Glomerular visceral epithelial cell (primary cell): ENCODE results near the gene CNTN4.

ENCODE experiments used
- DNase-seq: peaks from one replicate; pipeline ENCODE4 v3.0.0-alpha.2; 2016; ENCODE audit errors: extremely low spot score

CNTN4 gene

DNA sequence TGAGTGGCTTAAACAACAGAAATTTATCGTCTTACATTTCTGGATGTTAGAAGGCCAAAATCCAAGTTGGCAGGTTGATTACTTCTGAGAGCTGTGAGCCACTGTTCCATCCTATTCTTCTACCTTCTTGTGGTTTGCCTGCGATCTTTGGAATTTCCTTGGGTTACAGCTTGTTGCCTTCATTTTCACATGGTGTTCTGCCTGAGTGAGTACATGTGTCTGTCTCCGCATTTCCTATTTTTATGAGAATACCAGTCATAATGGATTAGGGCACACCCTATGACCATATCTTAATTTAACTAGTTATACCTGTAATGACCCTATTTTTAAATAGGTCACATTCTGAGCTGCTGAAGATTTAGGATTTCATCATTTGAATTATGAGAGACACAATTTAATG, 294.3 kb downstream of the CNTN4 start:
- DNase-seq = no peak

DNA sequence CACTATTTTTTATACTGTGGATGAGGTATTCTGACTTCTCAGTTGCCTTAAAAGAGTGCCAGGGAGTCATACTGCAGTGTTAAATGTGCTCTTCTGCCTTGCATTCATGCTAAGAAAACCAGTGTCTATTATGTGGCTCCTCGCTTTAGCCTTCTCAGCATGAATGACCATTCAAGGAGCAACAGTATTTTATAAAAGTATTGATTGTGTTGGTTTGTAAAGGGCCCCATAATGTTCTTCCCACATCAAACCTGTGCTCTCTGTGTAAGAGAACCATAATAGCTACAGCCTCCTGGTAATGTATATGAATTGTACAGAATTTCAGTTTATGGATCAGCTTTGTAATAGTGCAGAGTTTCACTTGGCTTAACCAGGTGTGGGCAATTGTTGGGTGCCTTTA, 316.4 kb downstream of the CNTN4 start:
- DNase-seq = no peak

DNA sequence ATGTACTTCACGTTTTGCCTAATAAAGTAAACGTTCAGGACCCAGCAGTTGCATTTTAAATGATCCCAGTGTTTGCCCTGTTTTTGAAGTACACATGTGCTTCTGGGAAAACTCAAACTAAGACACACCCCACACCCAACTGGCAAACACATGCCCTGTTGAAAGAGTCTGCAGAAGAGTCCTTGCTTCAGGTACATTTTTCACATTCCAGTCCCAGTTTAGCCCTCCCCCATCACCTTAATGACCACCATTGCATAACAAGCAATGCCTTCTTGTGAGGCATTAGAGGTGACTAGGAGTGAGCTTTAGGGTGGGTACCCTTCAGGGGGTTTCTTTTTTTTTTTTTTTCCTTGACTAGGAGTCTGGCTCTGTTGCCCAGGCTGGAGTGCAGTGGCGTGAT, 322.3 kb downstream of the CNTN4 start:
- no peak for DNase-seq

DNA sequence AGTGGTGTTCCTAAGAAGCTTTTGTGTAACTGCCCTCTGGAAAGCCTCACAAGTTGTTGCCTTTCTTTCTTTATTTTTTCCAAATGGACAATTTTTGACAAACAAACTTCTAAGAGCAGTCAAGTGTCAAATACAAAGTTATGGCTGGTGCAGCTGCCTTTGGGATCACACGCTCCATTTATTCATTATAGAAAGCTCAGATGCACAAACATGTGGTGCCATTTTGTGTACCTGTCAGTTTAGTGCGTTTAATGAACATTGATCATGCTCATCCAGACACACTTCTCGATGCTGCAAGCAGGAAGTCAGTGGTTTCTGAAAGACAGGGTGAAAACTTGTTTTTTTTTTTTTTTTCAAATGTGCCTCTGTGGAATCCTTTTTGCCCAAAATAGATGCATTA, 324.5 kb downstream of the CNTN4 start:
- DNase-seq = no peak

DNA sequence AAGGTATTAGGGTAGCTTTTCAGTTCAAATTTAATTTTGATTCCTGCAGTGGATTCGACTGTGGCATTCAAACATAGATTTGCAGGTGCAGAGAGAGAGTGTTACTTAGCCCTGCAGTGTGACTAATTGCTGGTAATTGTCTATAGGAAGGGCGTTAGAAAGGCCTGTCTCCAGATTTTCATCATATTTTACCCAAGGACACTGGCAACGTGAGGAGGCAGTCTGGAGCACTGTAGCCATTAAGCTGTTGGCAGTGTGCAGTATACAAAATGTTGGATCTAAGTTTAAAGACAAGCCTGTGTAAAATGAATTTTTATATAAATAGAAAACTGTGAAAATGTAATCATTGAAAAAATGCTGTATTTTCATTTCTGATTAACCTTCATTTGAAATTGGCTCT, 342.9 kb downstream of the CNTN4 start:
- DNase-seq = no peak

DNA sequence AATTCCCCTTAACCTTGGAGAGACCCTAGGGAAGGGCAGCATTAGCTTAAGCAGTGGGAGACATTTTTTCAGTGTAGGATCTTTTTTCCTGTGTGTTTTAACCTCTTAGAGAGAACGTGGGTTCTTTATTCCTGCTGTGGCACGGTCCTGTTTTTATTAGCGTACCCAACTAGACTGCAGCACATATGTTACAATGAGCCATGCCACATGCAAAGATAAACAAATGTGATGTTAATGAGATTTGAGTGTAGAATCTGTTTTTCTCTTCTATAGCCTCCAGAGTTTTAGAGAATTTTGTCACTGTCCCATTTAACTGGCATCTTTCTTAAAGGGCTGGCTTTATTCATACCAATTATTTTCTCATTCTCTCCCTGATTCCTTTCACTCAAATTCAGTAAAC, 347.5 kb downstream of the CNTN4 start:
- DNase-seq = no peak

DNA sequence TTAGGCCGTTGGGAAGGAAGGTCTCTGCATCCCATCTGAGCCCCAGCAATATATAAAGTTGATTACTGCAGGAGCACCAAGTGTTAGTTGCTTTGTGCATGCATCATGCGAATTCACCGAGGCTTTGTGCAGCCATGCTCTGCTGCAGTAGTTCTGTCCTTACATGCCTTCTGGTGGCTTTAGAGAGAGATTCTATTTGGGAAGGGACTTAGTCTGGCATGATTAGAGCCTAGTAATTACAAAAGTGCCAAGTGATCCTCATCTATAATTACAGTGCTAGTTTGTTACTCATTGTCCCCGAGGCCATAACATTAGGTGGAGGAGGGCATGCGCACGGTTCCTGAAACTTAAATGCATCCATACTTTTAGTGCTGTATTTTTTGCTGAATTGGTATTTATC, 353.6 kb downstream of the CNTN4 start:
- DNase-seq = no peak

DNA sequence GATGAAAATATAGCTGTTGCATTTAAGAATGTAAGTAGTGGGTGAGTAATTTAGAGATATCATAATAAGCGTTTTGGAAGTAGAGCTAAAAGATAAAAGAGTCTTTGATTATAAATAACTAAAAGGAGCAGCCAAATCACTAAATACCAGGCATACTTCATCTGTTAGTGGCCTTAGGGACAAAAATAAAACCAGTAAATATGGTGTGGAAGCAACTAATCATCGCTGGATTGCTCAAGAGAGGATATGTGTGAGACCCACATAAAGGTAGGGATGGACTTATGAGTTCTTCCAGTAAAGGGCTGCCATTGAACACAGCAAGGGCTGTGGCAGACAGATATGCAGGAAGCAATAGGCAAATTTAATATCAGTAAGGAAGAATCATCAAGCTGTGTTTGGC, 356.2 kb downstream of the CNTN4 start:
- no peak for DNase-seq

DNA sequence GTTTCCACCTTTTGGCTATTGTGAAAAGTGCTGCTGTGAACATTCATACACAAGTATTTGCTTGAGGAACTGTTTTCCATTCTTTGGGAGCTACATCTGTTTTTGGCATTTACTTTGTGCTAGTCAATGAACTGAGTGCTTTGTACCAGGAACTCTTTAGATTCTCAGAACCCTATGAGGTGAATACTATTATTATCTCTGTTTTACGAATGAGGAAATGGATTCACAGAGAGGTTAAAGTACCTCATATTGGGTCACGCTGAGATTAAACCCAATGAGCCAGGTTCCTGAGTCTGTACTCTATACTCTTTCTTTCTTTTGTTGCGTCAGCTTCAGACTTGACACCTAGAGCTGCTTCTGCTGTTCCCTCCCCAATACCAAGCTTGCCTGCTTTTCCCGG, 358.1 kb downstream of the CNTN4 start:
- no peak for DNase-seq

DNA sequence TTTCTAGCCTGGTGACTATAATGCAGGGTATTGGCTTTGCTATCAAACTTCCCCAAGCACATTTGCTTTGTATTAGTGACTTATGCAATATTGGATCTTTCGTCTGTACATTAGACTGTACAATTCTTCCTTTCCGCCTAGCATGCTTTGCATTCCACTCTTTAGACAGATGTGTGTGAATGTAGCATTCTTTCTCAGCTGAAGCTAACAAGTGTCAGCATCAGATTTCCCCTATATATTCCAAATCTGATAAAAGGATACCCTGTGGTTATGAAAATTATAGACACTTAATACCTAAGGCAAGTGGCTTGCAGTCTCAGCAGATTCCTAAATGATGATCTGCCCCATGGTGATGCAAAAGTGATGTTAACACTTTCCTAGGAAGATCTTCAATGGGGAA, 360.1 kb downstream of the CNTN4 start:
- DNase-seq = no peak

DNA sequence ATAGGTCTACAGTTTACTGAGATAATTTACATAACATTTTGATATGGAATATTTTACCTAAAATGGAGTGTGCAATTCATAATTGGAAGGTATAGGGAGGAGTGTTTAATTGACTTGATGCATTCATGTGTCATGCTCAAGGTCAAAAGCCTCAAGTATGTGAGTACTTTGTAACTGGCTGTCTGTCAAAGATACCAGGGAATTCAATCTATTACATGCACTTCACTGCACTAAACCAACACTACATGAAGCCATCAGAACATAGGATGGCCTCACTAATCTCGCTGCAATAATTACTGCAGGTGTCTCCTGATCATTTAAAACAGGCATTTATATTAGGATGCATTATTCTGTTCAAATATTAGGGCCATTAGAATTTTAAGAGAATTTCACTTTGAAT, 367.2 kb downstream of the CNTN4 start:
- no peak for DNase-seq

DNA sequence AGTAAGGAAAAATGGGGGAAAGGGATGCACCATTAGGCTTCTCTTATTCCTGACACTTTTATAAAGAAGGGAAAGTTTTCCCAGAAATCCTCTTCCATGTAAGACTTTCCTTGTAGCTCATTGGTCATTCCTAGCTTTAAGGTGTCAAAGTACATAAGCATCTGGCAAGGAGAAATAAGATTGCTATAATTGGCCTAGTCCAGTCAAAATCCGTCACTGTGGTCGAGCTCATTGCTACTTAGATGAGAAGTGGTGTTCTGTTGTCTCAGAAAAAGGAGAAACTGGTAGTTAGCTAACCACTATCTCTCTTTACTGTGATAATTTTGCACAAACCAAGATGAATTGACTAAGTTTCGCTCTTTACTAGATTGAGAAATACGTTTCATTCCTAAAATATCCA, 370.1 kb downstream of the CNTN4 start:
- DNase-seq = no peak

DNA sequence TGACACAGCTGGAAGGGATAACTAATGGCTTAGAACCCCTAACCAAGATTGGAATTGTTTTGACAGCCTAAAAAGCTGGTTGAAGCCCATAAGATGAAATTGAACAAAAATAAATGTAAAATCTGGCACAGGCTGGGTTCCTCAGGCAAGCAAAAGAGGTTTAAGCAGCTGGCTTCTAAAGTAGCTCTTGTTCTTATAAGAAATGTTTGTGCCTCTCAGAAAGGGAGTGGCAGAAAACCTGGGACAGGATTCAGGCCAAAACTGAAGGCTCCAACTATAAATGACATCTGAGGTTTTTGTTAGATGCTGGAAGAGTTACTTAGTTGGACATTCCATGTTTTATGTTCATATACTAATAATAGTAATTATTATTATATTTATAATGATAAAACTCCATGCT, 378.3 kb downstream of the CNTN4 start:
- DNase-seq = no peak

DNA sequence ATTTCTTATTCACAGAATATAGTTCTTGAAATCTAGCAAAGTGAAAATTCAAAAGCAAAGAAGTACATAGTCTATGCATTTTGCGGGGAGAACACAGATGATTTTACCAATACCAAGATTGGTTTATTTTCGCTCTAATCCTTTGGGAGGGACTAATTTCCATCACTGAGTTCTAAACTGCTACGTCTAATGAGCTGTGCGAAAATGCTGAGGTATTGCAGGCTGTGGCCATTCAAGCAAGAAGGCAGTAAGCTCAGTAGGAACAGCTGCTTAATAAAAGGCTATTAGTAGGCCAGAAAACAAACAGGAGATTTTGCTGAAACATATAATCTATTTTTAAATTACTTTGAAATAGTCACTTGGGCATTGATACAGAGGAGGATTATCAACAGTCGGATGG, 379.0 kb downstream of the CNTN4 start:
- no peak for DNase-seq

DNA sequence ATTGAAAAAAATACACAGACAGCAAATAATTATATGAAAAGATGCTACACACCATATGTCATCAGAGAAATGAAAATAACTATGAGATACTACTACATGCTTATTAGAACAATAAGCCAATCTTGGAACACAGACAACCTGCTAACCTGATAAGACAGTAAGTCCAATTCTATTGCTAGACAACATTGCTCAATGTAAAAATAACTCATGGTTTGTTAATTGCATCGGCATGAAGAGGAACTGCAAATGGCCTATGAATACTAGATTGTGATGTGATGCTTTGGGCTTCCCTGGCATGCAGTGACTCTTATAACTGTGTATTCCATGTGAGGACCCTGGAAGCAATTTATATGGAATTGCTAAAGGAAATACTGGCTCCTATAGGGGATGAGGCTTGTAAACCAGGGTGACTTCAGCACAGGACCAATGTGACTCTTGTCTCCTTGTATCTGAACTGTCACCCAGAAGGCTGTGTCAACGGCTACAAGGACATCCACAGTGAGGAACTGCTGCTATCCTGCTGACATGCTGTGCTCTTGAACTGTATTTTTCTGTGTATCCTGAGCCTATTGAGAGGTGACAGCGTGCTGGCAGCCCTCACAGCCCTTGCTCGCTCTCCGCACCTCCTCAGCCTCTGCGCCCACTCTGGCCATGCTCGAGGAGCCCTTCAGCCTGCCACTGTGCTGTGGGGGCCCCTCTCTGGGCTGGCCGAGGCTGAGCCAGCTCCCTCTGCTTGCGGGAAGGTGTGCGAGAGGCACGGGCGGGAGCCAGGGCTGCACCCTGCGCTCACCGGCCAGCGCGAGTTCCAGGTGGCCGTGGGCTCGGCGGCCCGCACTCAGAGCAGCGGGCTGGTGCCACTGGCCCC, 385.7 kb downstream of the CNTN4 start:
- no peak for DNase-seq

DNA sequence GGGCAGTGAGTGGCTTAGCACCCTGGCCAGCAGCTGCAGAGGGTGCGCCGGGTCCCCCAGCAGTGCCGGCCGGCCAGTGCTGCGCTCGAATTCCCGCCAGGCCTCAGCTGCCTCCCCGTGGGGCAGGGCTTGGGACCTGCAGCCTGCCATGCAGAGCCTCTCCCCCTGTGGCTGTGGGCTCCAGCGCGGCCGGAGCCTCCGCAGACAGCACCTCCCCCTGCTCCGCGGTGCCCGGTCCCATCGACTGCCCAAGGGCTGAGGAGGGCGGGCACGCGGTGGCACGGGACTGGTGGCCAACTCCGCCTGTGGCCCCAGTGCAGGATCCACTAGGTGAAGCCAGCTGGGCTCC, 386.3 kb downstream of the CNTN4 start:
- DNase-seq = no peak

DNA sequence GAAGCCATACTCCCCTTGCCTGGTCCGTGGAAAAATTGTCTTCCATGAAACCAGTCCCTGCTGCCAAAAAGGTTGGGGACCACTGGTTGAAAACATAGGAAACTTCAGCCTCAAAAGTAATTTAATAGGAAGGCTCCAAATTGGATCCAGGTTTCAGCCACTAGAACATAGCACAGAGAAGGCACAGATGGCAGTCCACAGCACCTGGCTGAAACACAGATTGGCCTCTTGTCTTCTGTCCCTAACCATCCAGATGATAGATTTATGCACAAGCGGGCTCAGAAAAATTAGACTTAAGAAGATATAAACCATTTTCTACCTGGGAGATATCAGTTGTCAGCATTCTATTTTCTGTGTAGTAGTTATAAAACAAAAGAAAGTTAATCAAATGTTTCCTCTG, 397.1 kb downstream of the CNTN4 start:
- DNase-seq = no peak

DNA sequence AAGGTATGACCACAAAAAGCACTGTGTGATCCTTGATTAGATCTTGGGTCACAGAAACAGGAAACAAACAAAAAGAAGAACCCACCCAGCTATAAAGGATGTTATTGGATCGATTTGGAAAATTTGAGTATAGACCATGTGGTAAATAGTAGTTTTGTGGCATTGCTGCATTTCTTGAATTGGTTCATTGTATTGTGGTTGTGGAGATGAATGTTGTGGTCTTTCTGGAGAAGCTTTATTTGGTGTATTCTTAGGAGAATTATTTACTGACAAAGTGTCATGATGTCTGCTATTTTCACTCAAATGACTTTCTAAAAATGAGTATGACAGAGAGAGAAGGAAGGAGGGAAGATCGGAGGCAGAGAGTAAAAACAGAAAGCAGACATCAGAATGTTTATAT, 406.2 kb downstream of the CNTN4 start:
- no peak for DNase-seq

DNA sequence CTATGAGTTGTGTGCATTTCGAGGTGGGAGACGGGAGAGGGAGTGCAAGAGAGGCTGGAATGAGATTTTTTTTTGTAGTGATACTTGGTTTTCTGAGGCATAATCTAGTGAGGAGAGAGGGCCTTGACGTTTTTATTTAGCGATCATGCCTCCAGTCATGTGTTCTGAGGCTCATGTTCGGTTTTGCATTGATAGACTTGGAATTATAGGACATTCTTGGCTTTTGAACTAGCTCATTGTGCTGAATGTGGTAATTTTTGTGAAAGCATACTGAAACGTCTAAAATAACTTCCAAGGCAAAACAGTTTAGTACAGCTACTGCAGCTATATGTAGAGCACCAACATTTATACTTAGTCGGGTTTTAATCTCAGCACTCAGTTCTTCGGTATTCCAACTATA, 408.1 kb downstream of the CNTN4 start:
- no peak for DNase-seq

DNA sequence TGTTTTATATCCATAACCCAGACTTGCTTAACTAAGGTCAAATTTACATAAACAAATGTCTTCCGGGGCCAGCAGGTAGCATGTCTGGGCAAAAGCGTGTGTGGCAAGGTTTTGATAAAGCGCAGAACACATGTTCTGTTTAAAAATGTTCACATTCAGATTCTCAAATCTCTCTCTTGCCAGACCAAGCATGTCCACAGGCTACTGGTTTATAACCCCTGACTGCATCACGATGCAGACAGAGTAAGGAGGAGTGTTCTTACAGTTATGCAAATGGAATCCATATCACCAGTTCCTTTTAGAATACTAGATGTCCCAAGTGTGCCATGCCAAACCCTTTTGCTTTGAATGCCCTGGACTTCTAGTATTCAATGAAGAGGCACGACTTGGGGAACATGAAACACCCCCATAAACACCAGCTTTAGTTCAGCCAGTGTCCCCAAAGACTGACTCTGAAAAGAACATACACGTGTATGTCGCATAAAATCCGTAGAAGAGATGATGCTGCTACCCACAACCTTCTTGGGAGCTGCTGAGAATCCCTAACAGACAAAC, 412.0 kb downstream of the CNTN4 start:
- DNase-seq = no peak

DNA sequence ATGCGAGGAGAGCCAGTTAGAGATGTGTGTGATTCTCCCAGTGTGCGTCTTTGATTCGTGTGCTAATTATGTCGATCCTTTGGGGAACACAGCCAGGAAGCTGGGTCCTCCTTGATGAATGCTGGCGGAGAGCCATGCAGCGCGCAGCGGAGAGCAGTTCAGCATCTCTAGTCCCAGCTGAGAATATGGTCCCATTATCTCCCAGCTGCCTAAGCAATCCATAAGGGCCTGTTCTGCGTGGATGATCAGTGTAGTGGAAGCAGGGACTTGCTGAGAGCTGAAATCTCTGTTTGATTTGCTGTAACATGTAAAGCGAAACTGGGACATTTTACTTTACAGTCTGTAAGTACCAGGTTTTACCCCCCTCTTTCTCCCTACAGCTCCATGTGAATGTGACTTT, 412.7 kb downstream of the CNTN4 start:
- no peak for DNase-seq

DNA sequence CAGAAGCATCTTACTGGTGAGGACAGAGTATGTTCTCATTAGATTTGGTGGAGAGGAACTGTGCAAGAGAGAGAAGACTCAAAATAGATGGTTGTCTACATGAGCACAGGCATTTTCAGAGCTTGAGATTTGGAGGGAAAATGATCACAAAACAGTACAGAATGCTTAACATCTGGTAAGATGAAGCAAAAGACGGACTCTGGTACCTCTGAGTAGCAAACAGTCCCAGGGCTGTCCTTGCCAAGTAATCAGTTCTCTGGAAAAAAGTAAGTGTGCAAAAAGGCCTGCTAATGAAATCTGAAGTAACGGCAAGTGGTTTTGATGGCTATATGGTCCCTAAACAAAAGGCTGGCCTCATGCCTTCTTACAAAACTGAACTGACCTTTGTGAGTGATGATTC, 414.2 kb downstream of the CNTN4 start:
- no peak for DNase-seq

DNA sequence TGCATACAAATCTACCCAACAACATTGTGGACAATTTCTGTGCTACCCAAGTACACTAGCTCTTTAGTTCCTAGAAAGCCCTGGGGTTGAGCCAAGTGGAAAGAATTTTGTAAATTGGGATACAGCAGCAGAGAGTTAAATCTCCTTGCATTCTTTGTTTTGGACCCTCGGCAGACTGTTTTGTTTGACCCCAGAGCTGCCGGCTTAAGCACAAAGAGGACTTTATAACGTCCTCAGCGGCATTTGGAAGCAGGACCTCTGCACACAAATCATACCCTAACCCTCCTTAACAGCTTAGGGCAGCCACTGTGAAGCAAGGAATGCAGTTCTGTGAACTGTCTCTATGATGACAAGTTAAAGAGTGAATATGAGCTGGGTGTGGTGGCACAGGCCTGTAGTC, 415.3 kb downstream of the CNTN4 start:
- no peak for DNase-seq
